Stimulated activated CD8-positive, alpha-beta memory T cell treated with anti-CD3 and anti-CD28 coated beads, Interleukin-4, amount 100 ng/mL, for 1 hour (primary cell): Measurements from ENCODE around the gene SPATC1L.
"Not testable (repeated sequence)": the region's sequence is repeated elsewhere in the genome, so short reads cannot be mapped to it uniquely, and the experiment has no call there.

Experiments used
- DNase-seq, 2 donors: peaks; one replicate each; pipeline ENCODE4 v3.0.0-alpha.2; 2020; ENCODE audit warnings: low read depth in 2 of 2, low spot score in 1 of 2

SPATC1L gene

DNA sequence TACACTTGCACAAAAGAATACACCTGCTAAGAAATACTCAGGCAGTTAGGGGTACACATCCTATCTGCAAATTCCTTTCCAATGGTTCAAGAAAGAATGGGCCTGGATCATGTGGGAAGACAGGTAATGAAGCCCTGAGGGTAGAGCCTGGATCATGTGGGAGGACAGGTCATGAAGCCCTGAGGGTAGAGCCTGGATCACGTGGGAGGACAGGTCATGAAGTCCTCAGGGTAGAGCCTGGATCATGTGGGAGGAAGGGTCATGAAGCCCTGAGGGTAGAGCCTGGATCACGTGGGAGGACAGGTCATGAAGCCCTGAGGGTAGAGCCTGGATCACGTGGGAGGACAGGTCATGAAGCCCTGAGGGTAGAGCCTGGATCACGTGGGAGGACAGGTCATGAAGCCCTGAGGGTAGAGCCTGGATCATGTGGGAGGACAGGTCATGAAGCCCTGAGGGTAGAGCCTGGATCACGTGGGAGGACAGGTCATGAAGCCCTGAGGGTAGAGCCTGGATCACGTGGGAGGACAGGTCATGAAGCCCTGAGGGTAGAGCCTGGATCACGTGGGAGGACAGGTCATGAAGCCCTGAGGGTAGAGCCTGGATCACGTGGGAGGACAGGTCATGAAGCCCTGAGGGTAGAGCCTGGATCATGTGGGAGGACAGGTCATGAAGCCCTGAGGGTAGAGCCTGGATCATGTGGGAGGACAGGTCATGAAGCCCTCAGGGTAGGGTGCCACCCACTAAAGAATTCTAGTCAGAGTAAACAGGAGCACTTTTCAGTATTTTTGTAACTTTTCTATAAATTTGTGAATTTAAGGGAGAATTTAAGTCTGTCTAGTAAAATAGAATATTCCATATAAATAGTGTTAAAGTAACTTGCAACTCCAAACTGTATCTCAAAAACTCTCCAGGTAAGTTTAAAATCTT, 16.9 kb upstream of the SPATC1L start:
- not testable (repeated sequence) for DNase-seq

DNA sequence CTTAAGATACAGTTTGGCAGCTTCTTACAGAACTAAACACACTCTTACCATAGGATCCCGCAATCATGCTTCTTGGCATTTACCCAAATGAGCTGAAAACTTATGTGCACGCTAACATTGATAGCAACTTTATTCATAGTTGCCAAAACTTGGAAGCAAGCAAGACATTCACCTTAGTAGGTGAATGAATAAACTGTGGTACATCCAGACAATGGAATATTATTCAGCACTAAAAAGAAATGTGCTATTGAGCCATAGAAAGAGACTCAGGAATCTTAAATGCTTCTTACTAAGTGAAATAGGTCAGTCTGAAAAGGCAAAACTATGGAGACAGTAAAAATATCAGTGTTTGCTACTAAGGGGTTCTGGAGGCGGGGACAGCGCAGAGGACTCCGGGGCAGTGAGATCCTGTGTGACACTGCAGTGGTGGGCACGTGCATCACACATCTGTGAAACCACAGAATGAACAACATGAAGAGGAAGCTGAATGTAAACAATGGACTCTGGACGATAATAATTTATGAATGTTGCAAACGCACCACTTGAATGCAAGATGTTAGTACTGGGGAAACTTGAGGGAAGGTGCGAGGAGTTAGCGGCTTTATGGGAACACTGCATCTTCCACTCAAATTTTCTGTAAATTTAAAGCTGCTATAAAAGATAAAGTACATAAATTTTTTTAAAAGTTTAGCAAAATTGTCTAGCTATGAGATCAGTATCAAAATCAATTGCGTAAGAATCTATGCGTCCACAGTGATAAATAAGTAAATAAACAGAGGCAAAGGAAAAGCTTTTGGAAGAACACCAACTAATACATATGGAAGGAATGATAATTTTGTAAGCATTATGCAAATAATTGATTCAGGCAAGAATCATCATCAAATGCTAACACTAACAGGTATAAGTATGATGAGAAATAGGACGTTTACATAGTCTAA, 15.4 kb upstream of the SPATC1L start:
- DNase-seq = no peak

DNA sequence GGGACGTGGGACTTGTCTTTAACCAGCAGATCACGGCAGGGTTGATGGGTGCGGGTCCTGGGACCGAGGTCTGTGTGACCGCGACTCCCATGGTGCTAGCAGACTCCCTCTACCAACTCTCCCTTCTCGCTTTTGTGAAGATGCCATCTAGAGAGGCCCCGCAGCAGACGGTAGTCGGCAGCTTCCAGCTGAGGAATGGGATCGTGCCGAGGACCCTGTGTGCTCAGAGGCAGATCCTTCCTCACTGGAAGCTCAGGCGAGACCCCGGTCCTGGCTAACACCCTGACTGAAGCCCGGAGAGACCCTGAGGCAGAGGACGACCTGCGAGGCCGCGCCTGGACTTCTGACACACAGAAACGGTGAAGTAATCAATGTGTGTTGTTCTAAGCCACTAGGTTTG, 12.5 kb upstream of the SPATC1L start:
- no peak for DNase-seq

DNA sequence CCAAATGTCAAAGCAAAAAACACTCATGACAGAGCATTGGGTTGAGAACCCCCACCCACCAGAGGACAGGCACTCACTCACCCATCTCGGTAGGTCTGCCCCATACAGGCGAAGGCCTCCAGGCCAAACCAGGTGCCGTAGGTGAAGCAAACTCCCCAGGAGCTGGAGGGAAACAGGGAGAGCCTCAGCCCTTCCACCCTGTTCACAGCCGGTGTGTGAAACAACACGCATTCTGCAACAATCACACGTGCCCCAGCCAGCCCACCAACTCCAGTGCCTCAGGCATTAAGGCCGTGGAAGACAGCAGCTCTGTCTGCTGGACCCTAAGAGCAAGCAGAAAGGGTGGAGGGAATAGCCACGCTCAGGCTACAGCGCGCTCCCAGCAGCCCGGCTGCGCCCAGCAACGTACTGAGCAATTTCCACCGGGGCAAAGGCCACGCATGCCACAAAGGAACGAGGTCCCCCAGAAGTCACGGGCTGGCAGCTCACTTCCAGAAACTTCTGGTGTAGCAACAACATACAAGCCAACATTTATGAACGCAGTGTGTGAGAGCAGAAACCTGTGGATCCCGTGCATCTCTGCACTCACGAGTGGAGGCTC, 11.4 kb upstream of the SPATC1L start:
- no peak for DNase-seq

DNA sequence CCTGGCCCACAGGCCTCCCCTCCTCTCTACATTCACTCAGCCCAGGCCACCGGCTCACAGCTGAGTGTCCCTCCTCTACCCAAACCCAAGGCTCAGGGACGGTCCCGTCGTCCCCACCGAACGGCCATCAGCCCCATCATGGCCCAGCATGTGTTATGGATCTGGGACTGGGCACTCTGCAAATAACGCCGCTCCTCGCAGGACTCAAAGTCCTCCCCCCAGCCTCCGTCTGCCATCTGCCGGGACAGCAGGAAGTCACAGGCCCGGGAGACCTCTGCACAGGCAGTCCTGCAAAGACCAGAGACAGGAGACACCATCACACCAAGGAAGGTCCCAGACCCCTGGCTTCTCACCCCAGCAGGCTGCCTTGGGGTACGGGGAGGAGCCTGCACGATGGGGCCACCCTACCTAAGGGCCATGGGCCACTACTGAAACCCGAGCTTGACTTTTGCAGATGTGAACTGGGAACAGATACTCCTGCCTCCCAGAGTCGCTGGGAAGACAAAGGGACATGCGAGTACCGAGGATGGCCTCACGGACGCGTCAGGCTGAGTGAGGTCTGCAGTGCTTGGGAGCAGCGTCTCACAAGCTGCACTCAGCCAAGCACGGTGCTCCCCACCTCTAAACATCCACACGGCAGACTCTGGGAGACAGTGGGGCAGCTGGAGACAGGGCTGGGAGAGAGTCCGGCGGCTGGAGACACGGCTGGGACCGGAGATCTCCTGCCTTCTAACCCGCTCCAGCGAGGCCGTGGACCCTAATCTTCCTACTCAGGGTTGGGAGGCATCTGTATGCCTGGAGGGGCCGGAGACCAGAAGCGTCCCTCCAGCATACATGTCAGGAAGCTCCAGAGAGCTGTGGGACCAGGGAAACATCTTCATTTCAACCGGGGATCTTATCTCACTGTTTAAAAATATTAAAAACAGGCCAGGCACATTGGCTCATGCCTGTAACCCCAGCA, 10.4 kb upstream of the SPATC1L start:
- DNase-seq = no peak

DNA sequence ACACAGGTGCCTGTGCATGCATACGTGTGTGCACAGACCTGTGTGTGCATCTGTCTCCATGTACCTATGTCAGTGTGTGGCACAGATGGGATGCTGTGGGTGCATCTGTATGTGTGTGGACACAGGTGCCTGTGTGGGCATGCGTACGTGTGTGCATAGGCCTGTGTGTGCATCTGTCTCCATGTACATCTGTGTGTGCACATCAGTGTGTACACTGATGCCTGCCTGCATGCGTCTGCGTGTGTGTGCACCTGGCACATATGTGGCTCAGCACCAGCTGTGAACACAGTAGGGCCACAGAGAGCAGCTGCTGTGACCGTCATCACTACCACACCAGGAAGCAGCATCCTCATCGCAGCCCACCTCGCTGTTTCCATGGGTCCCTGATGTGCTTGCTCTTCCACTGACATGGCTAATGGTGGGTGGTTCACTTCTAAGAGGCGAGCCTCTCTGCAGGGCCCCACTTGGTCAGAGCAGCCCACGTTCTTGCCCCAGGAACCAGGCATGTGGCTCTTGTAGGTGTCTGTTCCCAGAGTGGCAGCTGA, 9.6 kb upstream of the SPATC1L start:
- DNase-seq = no peak

DNA sequence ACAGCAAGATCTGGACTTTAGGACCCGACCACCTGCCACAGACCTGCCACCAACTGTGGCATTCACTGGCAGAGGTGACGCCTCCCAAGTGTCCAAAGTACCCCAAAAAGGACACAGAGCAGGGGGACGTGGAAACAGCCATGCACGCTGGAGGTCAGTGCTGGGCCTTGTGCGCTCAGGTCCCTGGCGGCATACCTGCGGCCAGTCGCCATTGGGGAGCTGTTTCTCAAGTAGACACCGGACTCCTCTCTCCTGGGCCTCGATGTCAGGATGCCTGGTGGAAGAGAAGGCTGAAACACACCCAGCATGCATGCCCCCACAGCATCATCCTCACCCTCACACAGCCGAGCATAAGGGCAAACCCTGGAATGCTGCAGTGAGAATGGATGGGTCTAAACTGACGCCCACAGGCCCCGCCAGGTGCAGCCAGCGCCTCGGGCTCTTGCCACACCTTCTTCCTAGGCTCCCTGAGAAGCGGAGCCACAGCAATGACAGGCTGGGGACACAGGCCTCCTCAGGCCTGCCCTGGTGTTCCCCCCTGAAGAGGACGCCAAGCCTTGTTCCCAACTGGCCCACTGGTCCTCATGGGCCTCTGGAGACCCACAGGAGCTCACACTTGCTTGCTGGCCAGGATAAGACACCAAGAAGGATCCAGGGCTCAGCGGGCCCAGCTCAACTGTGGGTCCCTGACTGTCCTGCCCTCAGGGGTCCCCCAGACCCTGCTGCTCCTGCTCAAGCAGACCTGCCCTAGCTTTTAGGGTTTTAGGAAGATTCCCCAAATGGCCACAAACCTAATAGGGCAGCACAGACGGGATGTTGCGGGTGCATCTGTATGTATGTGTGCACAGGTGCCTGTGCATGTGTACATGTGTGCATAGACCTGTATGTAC, 7.7 kb upstream of the SPATC1L start:
- DNase-seq = no peak

DNA sequence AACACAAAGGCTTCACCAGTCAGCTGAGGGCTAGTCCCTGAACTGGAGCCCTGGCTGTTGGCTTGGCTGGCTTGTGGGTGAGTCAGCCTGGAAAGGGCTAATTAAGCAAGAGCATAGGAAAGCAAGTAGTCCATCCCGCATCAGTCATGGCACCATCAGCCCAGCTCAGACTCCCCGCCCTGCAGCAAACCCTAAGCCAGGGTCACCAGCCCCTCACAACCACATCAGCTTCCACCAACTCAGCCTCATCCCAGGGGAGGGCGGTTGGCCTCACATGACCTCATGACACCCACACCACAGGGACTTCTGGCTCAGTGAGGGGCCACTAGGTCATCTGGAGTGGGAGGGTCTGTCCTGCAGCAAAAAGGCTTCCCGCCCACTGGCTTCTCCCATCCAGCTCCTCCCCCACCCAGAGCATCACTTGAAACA, 7.0 kb upstream of the SPATC1L start:
- DNase-seq = no peak

DNA sequence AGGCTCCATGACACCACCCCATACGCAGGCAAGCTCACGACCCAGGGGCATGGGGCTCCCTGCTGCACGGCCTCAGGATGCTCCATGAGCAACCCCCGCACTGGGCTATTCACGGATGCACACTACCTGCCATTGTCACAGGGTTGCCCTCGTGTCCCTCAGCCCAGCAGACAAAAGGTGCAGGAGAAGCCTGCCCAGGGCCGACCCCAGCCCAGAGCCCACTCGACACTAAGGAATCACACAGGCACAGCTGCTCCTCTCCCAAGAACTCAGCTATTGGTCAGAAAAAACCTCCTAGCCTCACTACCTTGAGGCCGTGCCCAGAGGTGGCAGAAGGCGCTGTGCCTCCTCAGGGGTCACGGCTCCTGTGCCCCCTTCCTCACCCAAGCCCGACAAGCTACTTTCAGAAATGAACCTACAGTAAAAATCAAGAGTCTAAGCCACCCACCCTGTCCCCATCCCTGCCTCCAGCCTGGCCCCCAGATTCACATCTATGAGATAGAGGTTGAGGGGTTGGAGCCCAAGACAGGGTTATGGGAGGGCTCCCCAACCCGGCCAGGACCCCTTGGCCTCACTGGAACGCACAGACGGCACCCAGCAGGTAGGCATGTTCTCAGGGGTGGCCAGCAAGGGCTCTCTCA, 6.4 kb upstream of the SPATC1L start:
- no peak for DNase-seq

DNA sequence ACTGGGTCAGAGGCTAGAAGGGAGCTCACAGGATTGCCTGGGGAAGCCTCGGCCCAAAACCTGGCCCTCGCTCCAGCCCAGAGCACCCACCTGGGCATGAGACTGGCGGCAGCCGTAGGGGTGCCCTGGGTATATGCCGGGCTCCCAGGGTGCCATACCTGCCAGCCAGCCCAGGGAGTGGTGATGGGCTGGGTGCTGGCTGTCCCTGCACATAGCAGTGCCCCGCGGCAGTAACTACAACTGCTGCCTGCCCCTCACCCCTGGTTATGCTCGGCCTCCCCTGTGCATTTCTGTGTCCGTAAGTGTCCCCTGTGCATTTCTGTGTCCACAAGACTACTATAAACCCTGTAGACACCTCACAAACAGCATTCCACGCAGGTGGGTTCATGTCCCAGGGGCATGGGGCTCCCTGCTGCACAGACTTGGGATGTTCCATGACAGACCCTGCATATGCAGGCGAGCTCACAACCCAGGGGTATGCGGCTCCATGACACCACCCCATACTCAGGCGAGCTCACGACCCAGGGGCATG, 5.8 kb upstream of the SPATC1L start:
- no peak for DNase-seq

DNA sequence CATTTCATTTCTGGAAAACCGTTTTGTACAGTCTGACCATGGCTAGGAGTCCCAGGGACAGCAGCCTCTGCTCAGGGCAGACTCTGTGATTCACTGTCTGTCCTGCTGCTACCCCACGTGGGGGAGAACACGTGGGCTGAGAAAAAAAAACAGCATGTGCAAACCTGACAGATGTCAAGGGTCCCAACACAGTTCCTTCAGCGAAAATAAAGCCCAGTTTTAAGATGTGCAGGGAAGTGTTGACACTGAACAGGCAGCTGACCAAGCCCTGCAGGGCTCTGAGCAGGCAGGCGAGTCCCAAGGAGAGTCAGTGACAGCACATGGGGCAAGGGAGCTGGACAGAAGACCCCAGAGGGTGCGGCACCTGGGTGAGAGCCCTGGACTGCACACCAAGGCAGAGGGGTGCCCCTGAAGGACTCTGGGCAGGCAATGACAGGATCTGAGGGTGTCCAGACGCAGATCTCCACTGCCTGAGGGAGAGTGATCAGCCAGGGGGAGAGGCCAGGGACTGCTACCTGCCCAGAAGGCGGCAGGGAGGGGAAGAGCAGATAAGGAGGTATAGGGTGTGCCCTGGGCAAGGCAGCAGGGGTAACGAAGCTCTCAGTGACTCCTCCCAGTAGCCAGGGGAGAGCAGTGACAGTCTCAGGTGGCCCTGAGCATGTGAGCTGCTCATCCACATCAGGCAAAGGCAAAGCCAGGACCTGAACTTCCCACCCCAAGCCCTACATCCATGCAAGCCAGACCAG, 5.1 kb upstream of the SPATC1L start:
- DNase-seq = no peak

DNA sequence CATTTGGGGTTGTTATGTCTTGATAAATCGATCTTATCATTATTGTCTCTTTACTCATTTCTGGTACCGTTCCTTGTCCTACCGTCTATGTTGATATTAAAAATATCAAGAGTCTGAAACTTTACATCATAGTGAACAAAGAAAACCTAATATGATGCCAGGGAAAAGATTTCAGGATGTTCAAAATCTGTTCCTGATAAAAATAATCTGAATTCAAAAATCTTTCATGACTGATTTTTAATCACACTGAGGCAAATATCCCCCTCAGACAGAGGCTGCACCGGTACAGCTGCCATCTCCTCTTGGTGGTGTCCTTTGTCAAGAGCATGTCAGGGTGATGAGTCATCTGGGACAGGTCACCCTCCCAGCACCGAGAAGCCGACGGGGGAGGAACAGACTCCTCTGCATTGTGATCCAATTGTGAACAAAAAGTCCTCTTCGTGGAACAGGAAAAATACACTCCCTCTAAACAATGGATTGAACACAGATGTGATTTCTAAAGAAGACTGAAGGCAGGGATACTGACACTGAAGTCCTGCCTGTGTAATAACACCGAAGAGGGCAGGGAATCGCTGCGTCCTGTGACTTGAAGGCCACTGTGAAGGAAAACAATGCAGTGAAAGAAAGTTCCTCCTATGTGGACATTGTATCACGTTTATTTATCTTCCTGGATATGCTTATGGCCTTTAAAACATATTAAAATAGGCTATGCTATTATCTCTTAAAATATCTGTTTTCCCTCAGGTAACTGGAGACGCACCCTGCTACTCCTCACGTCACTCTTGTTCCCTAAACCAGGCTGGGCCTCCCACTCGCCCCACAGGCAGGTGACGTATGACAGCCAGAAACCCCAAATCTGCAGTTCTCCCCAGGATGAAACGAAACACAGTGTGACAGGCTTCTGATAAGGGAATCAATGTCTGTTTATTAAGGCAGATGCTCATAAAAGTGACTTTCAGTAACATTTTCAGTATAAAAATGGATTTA, 4.3 kb upstream of the SPATC1L start:
- no peak for DNase-seq

DNA sequence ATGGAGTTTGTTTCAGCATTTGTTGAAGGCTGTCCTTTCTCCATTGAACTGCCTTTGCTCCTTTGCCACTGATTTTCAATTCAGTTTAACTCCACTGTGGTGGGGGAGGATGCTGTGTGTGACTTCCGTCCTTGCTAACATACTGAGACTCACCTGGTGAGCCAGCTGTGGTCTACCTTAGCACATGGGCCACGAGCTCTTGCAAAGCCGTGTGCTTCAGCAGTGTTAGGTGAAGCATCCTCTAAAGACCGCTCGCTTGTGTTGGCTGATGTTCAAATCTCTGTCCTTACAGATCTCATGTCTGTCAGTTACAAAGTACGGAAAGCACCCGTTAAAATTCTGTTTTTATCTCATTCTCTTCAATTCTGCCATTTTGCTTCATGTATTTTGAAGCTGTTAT, 3.6 kb upstream of the SPATC1L start:
- DNase-seq = no peak

DNA sequence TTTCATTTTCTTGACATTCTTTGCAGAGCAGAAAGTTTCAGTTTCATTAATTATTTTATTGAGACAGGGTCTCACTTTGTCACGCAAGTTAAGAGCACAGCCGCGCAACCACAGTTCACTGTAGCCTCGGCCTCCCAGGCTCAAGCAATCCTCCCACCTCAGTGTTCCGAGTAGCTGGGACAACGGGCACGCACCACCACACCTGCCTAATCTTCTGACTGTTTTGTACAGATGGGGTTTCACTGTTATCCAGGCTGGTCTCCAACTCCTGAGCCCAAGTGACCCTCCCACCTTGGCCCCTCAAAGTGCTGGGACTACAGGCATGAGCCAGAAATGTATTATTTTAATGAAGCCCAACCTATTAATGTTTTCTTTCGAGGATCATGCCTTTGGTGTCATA, 3.0 kb upstream of the SPATC1L start:
- DNase-seq = no peak

DNA sequence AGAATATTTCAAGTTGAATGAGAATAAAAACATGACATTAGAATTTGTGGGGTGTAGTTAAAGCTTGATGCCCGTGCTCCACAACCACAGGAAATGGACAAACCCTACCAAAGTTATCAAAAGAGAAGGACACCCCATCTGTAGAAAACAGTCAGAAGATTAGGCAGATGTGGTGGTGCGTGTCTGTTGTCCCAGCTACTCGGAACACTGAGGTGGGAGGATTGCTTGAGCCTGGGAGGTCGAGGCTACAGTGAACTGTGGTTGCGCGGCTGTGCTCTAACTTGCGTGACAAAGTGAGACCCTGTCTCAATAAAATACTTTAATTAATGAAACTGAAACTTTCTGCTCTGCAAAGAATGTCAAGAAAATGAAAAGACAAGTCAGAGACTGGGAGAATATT, 1.5 kb upstream of the SPATC1L start:
- no peak for DNase-seq
